Activated CD8-positive, alpha-beta T cell treated with anti-CD3 and anti-CD28 coated beads for 36 hours (primary cell): ENCODE data around the gene STK32C. TPM values are rescaled to one million over a fixed set of nuclear protein-coding genes. Genes with fewer than 3 reads are reported as not detected.

ENCODE experiments used
- ATAC-seq: fragments of 200-7000 bp; cut with Tn5 transposase; one replicate; pipeline ENCODE4 v1.10.0; 2021; ENCODE audit warnings: mild to moderate bottlenecking, moderate library complexity
- CTCF ChIA-PET: fragments of 350-600 bp; sonication (Branson Sonifier 250); formaldehyde crosslinking; loops from one replicate; lab custom pipeline; 2021; ENCODE audit warnings: antibody characterized with exemption; lab: Charles Lee
- POLR2A ChIA-PET: fragments of 350-600 bp; sonication (Branson Sonifier 250); formaldehyde crosslinking; loops from one replicate; lab custom pipeline; 2021; ENCODE audit warnings: antibody characterized with exemption; lab: Charles Lee
- DNase-seq: peaks from one replicate; pipeline ENCODE4 v3.0.0-alpha.2; 2020
- H3K27ac Mint-ChIP-seq: one replicate; pipeline ENCODE4 v1.8.0; 2021; ENCODE audit warnings: mild to moderate bottlenecking, mixed read lengths
- H3K27me3 Mint-ChIP-seq: one replicate; pipeline ENCODE4 v1.8.0; 2021; ENCODE audit warnings: mixed read lengths
- H3K36me3 Mint-ChIP-seq: one replicate; pipeline ENCODE4 v1.8.0; 2021; ENCODE audit warnings: low read depth, mixed read lengths
- H3K4me1 Mint-ChIP-seq: one replicate; pipeline ENCODE4 v1.8.0; 2021; ENCODE audit warnings: low read depth, mixed read lengths
- H3K4me3 Mint-ChIP-seq: one replicate; pipeline ENCODE4 v1.8.0; 2021; ENCODE audit warnings: mild to moderate bottlenecking, moderate library complexity, mixed read lengths
- H3K9me3 Mint-ChIP-seq: one replicate; pipeline ENCODE4 v1.8.0; 2021; ENCODE audit warnings: mixed read lengths
- intact Hi-C: fragments of 100-400 bp; cut with micrococcal nuclease; formaldehyde crosslinking; loops from one replicate; pipeline ENCODE4 v1.10.0; 2022
- total RNA-seq, 2 experiments: library from RNA; stranded (reverse); gene quantifications; one replicate each; pipeline ENCODE4 v1.2.3, GENCODE V29; 2021
- TF ChIP-seq, protein P1 (sequence below): fragments of 200-600 bp; IDR thresholded peaks from one replicate; pipeline ENCODE4 v1.8.0; 2022; ENCODE audit warnings: antibody characterized with exemption, mild to moderate bottlenecking

Gene STK32C
- total RNA-seq, 2 experiments from 2014 or later = 29.3 to 31.4 TPM

- intact Hi-C loops = no loop called here
- TF ChIP-seq, protein P1, sequence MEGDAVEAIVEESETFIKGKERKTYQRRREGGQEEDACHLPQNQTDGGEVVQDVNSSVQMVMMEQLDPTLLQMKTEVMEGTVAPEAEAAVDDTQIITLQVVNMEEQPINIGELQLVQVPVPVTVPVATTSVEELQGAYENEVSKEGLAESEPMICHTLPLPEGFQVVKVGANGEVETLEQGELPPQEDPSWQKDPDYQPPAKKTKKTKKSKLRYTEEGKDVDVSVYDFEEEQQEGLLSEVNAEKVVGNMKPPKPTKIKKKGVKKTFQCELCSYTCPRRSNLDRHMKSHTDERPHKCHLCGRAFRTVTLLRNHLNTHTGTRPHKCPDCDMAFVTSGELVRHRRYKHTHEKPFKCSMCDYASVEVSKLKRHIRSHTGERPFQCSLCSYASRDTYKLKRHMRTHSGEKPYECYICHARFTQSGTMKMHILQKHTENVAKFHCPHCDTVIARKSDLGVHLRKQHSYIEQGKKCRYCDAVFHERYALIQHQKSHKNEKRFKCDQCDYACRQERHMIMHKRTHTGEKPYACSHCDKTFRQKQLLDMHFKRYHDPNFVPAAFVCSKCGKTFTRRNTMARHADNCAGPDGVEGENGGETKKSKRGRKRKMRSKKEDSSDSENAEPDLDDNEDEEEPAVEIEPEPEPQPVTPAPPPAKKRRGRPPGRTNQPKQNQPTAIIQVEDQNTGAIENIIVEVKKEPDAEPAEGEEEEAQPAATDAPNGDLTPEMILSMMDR = no peak
- ChIA-PET CTCF (no interaction called here), POLR2A (interaction anchor here (0.6 kb wide), 1 partner anchor 10 kb away, joined by 3 read pairs; no protein-coding TSS in a partner anchor)
- H3K9me3 Mint-ChIP-seq = no peaks in the 10 kb centered on the region
- no peak overlapping the region for H3K4me3 Mint-ChIP-seq
- H3K27me3 Mint-ChIP-seq = no peaks in the 10 kb centered on the region
- ATAC-seq (no peak), DNase-seq (no peak)
- H3K4me1 Mint-ChIP-seq = no peaks in the 10 kb centered on the region
- no peaks in the 10 kb centered on the region for H3K36me3 Mint-ChIP-seq
- no peak overlapping the region for H3K27ac Mint-ChIP-seq
Measured at GRCh38 chr10:132289439-132289838, 18.3 kb downstream of the STK32C start.

DNA sequence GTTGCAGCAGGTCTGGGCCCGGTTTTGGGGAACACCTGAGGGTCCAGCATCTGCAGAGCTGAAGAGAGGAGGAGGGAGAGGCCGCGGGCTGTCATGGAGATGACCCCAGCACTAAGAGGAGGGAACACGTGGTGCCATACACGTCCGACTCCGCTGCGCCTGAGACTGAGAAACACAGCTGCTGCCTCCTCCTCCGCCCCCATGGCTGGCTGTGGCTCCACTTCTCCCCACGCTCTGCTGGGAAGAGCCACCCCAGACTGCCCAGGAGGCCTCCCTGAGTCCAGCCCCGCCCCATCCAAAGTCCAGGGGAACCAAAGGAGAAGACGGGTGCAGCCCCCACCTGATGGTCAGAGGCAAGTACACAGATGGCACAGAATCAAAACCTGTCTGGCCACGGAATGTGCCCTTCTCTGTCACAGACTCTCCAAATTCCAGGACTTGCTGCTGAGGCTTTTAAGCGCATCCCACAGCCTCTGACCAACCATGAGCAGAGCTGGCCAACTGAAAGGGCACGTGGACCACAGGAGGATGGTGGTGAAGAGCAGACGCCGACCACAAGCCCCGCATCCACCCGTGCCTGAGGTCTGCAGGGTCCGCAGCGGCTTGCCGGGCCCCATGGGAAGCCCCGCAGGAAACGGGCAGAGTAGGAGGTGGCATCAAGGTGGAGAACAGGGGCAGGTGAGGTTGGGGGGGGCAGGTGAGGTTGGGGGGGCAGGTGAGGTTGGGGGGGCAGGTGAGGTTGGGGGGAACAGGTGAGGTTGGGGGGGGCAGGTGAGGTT is 24.0 kb downstream of the STK32C start:
- TF ChIP-seq, protein P1 = no peak
- Mint-ChIP-seq H3K27ac (no peak overlapping the region), H3K4me1 (peaks cover 3% of the 10 kb centered on the region), H3K9me3 (no peaks in the 10 kb centered on the region), H3K36me3 (no peaks in the 10 kb centered on the region), H3K27me3 (no peaks in the 10 kb centered on the region), H3K4me3 (no peak overlapping the region)
- DNase-seq (no peak), ATAC-seq (no peak)
- intact Hi-C loops = no loop called here
- ChIA-PET CTCF (no interaction called here), POLR2A (no interaction called here)

GRCh38 chr10:132282667-132283603 is 24.8 kb downstream of the STK32C start:
- ATAC-seq (no peak), DNase-seq (no peak)
- no peaks in the 10 kb centered on the region for H3K27me3 Mint-ChIP-seq
- ChIA-PET POLR2A (no interaction called here), CTCF (no interaction called here)
- H3K4me3 Mint-ChIP-seq = no peak overlapping the region
- H3K4me1 Mint-ChIP-seq = peaks cover 3% of the 10 kb centered on the region
- intact Hi-C loops = no loop called here
- no peaks in the 10 kb centered on the region for H3K9me3 Mint-ChIP-seq
- TF ChIP-seq, protein P1 = no peak
- no peak overlapping the region for H3K27ac Mint-ChIP-seq
- H3K36me3 Mint-ChIP-seq = no peaks in the 10 kb centered on the region

DNA sequence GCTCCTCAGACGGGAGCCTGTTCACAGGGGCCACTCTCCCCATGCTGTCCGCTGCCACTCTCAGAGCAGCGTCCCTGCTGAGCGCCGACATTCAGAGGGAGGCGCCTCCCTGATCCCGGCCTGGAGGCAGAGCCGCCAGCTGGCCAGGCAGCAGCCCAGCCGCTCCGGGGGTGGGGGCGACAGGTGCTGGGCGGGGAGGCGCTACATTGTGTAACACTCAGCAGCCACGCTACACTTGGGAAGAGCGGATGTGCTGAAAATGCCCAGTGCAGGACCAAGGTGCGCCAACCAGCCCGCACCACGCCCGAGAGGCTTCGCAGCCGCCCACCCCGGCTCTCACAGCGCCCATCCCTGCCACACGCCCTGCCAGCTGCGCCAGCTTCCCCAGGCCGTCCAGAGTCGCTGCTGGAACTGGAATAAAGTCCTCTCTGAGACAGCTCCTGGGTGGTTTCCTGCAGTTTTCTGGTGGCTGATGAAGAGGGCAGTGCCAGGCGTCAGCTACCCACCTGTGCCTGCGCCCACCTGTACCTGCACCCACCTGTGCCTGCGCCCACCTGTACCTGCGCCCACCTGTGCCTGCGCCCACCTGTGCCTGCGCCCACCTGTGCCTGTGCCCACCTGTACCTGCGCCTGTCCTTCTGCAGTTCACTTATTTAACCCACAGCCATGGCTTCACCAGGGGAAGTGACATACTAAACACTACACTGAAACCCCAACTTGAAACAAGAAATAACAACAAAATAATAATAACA is 25.7 kb downstream of the STK32C start:
- TF ChIP-seq, protein P1 = no peak
- no peak overlapping the region for H3K27ac Mint-ChIP-seq
- H3K36me3 Mint-ChIP-seq = no peaks in the 10 kb centered on the region
- ChIA-PET CTCF (interaction anchor here (1.6 kb wide), 1 partner anchor 79 kb away, joined by 4 read pairs; no protein-coding TSS in a partner anchor), POLR2A (no interaction called here)
- peaks cover 3% of the 10 kb centered on the region for H3K4me1 Mint-ChIP-seq
- H3K9me3 Mint-ChIP-seq = no peaks in the 10 kb centered on the region
- H3K4me3 Mint-ChIP-seq = no peak overlapping the region
- ATAC-seq (no peak), DNase-seq (no peak)
- intact Hi-C loops = no loop called here
- H3K27me3 Mint-ChIP-seq = no peaks in the 10 kb centered on the region
